Spinal cord (tissue), 10 donors: ENCODE measurements around the gene USP22. TPM values are rescaled to one million over a fixed set of nuclear protein-coding genes. Genes with fewer than 3 reads are reported as not detected.

ENCODE experiments used
- DNase-seq, 6 donors: peaks; one replicate each; pipeline versions ENCODE4 v3.0.0 to v3.0.0-alpha.2; 2013 to 2015; ENCODE audit warnings: low spot score in 6 of 6, low read depth in 4 of 6
- H3K27ac ChIP-seq: one replicate; pipeline ENCODE4 v1.5.1; 2013; ENCODE audit warnings: low read depth, low read length, control low read depth
- H3K27me3 ChIP-seq: one replicate; pipeline ENCODE4 v1.6.1; 2013; ENCODE audit warnings: low read length; ENCODE audit not compliant: control insufficient read depth, insufficient read depth
- H3K36me3 ChIP-seq: one replicate; pipeline ENCODE4 v1.6.1; 2013; ENCODE audit warnings: low read length; ENCODE audit not compliant: control insufficient read depth, insufficient read depth
- H3K4me1 ChIP-seq: one replicate; pipeline ENCODE4 v1.6.1; 2013; ENCODE audit warnings: low read length; ENCODE audit not compliant: control insufficient read depth, insufficient read depth
- H3K4me3 ChIP-seq: one replicate; pipeline ENCODE4 v1.5.1; 2013; ENCODE audit warnings: low read depth, low read length, control low read depth
- H3K9me3 ChIP-seq: one replicate; pipeline ENCODE4 v1.6.1; 2013; ENCODE audit warnings: low read length; ENCODE audit not compliant: control insufficient read depth, insufficient read depth
- WGBS: methylation state at CpG from one replicate; pipeline ENCODE4 v1.1.5; 2013; ENCODE audit warnings: missing lambda C conversion rate; ENCODE audit not compliant: insufficient coverage; 5-methylcytosine and 5-hydroxymethylcytosine counted together
- polyA plus RNA-seq, 2 donors: library from polyadenylated mRNA; unstranded; fragments of 120-200 nt; gene quantifications; one replicate each; pipeline ENCODE4 v1.2.1, GENCODE V29; 2013; ENCODE audit not compliant: insufficient read length in 2 of 2
- total RNA-seq, 2 donors: library from RNA; depleted of rRNA in 1 of 2; stranded (reverse); fragments of 120-200 nt in 1 of 2; fragments of >200 nt in 1 of 2; gene quantifications; one replicate each; pipeline versions ENCODE4 v1.2.3 to v1.2.4, GENCODE V29; 2013 to 2014
- donor health status: healthy.

USP22 gene
- total and polyA plus RNA-seq, 4 donors = 192 to 331 (median 279) TPM

DNA sequence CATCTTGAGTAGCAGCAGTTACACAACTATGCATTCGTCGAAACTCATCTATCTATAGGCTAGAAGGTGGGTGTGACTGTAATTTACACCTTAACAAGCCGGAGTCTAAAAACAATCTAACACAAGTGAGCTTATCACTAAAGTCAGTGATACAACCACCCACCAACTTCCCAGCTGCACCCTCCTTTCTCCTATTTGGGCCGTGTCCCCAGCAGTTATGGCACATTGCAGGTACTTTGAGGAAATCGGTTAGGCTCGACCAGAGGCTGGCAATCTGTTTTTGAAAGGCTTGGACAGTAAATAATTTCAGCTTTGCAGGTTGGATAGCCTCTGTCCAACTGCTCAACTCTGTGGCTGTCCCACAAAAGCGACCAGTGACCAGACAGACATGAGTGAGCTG lies 26.0 kb downstream of the USP22 start:
- DNase-seq = no peak
- H3K4me1 ChIP-seq = peaks cover 5% of the 10 kb centered on the region
- H3K9me3 ChIP-seq = no peaks in the 10 kb centered on the region
- H3K4me3 ChIP-seq = no peak overlapping the region
- H3K36me3 ChIP-seq = peaks cover 84% of the 10 kb centered on the region
- H3K27me3 ChIP-seq = no peaks in the 10 kb centered on the region
- 96% methylated on average over 5 of the region's 7 CpGs for WGBS
- no peak overlapping the region for H3K27ac ChIP-seq

DNA sequence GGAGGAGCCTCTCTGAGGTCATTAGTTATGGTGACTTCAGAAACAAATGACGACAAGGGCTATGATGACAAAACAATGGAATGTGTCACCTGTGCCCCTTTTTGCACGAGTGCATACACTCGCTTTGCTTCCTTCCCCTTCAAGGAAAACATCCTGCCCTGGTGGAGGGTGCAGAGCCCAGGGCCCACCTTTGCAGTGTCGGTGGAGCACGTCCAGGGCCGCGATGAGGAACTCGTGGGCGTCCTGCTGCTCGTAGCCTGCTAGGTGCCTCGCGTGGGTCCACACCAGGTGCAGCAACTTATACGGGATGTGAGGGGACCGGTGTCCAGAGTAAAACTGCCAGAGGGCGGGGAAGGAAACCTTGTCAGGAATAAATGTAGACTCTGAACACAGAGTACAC lies 27.2 kb downstream of the USP22 start:
- Histone ChIP-seq H3K27ac (no peak overlapping the region), H3K27me3 (no peaks in the 10 kb centered on the region), H3K36me3 (peaks cover 86% of the 10 kb centered on the region), H3K9me3 (no peaks in the 10 kb centered on the region), H3K4me3 (no peak overlapping the region), H3K4me1 (peaks cover under 1% of the 10 kb centered on the region)
- 95% methylated on average over 12 of the region's 15 CpGs for WGBS
- no peak for DNase-seq

DNA sequence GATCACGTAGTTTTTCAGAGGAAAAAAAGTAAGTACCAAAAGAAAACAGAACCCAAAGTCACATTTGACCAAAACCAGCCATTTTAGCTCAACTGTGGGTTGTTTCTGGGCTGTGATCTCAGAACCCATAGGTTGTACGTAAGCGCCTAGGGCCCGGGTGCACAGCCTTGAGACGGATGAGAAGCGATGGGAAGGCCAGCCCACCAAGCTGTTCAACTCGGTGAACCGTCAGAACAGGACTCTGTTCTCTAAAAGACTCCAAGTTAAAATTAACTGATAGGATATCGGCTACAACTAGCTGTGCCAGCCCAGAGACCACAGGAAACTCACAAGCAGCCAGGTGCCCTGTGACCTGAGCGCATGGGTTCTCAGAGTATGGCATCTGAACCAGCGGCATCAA lies 28.3 kb downstream of the USP22 start:
- Histone ChIP-seq H3K4me3 (no peak overlapping the region), H3K27ac (no peak overlapping the region), H3K4me1 (no peaks in the 10 kb centered on the region), H3K27me3 (no peaks in the 10 kb centered on the region), H3K9me3 (no peaks in the 10 kb centered on the region), H3K36me3 (peaks cover 89% of the 10 kb centered on the region)
- 88% methylated on average over 10 of the region's 11 CpGs for whole genome bisulfite sequencing
- DNase-seq = no peak

DNA sequence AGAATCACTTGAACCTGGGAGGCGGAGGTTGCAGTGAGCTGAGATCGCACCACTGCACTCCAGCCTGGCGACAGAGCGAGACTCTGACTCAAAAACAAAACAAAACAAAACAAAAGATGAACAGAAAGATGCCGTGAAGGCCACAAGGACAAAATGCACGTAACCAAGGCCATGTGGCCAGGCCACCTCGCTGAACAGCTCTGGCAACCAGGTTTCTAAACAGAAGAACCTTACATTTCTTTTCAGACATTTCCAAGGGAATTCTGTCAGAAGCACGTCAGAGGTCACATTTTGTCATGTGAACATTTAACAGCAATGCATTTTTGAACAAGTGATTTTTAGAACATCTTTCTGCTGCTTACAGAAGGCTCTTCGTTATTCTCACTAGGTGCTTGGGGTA lies 28.8 kb downstream of the USP22 start:
- no peaks in the 10 kb centered on the region for H3K27me3 ChIP-seq
- H3K36me3 ChIP-seq = peaks cover 93% of the 10 kb centered on the region
- WGBS = 76% methylated on average over 4 of the region's 9 CpGs
- H3K4me3 ChIP-seq = no peak overlapping the region
- peaks cover under 1% of the 10 kb centered on the region for H3K4me1 ChIP-seq
- no peak for DNase-seq
- H3K9me3 ChIP-seq = no peaks in the 10 kb centered on the region
- H3K27ac ChIP-seq = no peak overlapping the region

DNA sequence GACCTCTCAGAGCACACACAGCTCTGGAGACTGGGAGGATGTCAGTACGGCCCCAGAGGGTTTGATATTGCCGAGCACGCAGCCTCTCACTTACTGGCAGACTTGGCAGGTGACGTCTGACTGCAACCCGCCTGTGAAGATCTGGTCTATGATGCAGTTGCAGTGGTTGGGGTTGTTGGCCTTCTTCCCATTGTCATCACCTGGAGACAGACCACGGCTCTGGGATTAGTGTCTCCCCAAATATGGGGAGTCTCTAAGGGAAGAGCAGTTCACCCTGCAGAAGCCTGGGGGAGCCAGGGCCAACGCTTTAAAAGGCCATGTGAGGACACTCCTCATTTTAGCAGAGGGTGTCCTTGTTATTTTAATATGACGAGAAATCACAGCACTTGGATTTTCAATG lies 30.1 kb downstream of the USP22 start:
- WGBS = 80% methylated on average over 6 of the region's 8 CpGs
- no peak overlapping the region for H3K4me3 ChIP-seq
- H3K27ac ChIP-seq = no peak overlapping the region
- peaks cover 89% of the 10 kb centered on the region for H3K36me3 ChIP-seq
- no peak for DNase-seq
- no peaks in the 10 kb centered on the region for H3K9me3 ChIP-seq
- H3K4me1 ChIP-seq = peaks cover 8% of the 10 kb centered on the region
- no peaks in the 10 kb centered on the region for H3K27me3 ChIP-seq

DNA sequence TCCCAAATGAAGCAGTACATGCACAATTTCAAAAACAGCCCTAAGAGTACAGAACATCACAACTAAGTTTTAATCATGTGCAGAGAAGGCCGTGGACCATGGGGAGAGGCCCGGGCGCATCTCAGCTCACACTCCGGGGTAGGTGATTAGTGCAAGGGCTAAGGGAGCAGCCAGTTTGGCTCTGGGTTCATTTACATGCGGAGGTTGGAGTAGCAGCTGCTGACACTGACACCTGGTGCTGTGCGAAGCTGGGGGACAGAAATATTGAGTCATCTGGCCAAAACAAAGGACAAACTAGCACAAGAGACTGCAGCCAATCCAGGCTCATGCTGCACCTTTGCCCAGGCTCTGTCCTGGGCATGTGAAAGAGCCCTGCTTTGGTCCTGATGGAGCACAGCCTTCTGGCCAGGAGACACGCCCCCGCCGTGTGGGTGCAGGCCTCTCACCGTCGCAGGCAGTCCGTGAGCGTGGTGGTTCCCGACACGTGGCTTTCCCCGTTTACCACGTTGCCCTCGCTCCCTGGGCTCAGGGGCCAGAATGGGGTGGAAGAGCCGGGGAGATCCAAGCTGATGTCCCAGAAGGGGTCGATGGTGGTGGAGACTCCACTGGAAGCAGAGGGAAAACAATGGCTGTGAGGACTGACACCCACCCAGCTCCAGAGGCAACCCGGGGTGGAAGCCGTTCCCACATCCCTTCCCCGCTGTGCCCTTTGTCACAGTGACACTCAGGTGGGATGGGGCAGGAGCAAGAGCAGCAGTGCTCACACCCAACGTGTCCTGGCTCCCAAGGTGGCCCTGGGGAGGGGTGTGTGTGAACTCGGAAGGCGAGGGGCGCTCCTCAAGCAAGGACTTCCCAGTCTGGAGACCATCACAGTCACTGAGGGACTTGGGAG lies 31.9 kb downstream of the USP22 start:
- H3K4me1 ChIP-seq = peaks cover 14% of the 10 kb centered on the region
- no peaks in the 10 kb centered on the region for H3K27me3 ChIP-seq
- peaks cover 87% of the 10 kb centered on the region for H3K36me3 ChIP-seq
- WGBS = 91% methylated on average over 23 of the region's 27 CpGs
- DNase-seq = no peak
- no peak overlapping the region for H3K4me3 ChIP-seq
- no peak overlapping the region for H3K27ac ChIP-seq
- H3K9me3 ChIP-seq = no peaks in the 10 kb centered on the region

DNA sequence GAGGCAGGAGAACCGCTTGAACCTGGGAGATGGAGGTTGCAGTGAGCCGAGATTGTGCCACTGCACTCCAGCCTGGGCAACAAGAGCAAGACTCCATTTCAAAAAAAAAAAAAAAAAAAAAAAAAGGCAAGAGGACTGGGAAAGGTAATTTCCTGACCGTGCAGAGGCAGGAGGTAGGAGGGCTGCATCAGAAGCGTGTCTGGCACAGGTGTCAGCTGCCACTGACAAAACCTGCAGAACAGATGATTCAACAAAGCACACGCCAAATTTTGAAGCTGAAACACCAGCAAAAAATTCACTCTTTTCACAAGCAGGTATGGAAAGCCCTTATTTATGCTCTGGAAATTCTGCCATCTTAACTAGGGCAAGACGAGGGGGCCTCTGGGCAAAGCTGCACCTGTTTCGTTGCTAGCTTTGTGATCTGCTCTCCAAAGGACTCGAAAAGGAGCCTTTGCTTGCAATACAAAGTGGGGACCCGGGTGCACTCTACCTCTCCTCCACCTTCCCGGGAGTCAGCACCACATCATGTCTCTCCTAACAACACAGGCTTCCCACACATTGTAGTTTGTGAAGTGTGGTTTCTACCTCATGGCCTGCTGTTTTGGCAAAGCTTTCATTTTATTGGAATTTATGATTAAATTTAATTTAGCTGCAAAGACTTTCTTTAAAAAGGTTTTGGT lies 33.7 kb downstream of the USP22 start:
- WGBS = 90% methylated on average over 5 of the region's 10 CpGs
- Histone ChIP-seq H3K36me3 (peaks cover 89% of the 10 kb centered on the region), H3K27ac (no peak overlapping the region)

DNA sequence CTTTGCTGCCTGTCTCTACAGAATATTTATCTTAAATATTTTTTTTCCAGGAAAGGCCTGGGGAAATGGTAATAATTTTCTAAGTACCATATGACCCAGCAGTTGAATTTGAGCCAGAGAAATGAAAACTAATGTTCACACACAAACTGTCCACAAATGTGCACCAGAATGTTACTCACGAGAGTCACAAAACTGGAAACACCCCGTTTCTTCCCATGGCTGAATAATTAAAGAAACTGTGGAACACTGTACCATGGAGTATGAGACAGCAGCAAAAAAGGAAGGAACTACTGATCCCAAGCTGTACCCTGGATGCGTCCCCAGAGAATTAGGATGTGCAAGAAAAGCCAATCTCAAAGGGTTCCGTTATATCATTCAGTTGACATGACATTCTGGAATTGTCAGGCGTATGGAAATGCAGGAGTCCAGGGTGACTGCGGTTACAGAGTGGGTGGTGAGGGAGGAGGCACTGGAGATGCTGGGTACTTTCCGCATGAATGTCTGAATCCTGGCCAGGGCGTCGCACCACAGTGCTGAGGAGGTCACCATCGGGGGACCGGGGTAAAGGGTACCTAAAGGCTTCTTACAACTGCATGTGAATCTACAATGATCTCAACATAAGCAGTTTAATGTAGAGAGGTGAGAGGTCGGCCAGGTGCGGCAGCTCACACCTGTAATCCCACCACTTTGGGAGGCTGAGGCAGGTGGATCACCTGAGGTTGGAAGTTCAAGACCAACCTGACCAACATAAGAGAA lies 34.5 kb downstream of the USP22 start:
- Histone ChIP-seq H3K9me3 (no peaks in the 10 kb centered on the region), H3K27ac (no peak overlapping the region), H3K4me1 (peaks cover 35% of the 10 kb centered on the region), H3K27me3 (no peaks in the 10 kb centered on the region), H3K36me3 (peaks cover 90% of the 10 kb centered on the region), H3K4me3 (no peak overlapping the region)
- 57% methylated on average over 5 of the region's 13 CpGs for WGBS
- peak in 1 of 6 donors; percentile 64 for DNase-seq

More for the DNA sequence above, 33.7 kb downstream of the USP22 start:
- Histone ChIP-seq H3K4me1 (peaks cover 32% of the 10 kb centered on the region), H3K9me3 (no peaks in the 10 kb centered on the region), H3K4me3 (no peak overlapping the region), H3K27me3 (no peaks in the 10 kb centered on the region)
- DNase-seq = no peak

DNA sequence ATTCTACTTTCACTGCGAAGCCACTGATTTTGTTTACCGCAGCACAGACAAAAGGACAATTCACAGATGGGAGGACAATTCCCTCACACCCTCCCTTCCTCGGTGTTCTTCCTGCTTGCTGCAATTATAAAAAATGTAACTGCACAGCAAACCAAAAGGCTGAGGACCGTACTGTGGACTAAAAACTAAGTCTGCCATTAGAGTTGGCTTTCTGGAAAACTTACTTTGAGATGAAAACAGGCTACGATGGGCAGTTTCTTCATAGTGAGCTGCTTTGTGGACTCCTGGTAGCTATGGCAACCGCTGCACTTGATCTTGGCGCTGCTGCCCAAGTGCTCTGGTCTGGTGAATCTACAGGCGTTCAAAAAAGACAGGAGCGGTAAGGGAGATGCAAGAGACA lies 35.2 kb downstream of the USP22 start:
- H3K27ac ChIP-seq = no peak overlapping the region
- 34% methylated on average over 6 of the region's 9 CpGs for whole genome bisulfite sequencing
- H3K36me3 ChIP-seq = peaks cover 91% of the 10 kb centered on the region

More for the DNA sequence above, 35.2 kb downstream of the USP22 start:
- no peaks in the 10 kb centered on the region for H3K9me3 ChIP-seq
- DNase-seq = peak in 3 of 6 donors; percentile 39 to 75 (median 69)
- no peak overlapping the region for H3K4me3 ChIP-seq
- peaks cover 42% of the 10 kb centered on the region for H3K4me1 ChIP-seq
- no peaks in the 10 kb centered on the region for H3K27me3 ChIP-seq
